HepG2 (cell line): ENCODE data around the gene GUCA1A. TPM values are rescaled to one million over a fixed set of nuclear protein-coding genes. Genes with fewer than 3 reads are reported as not detected.

Source experiments
- FLYWCH1 ChIP-seq: sonication (generic); formaldehyde crosslinking; IDR thresholded peaks from 2 replicates; pipeline ENCODE4 v1.8.1; 2023; ENCODE audit warnings: mild to moderate bottlenecking, missing genetic modification reagents
- HMGA1 ChIP-seq: sonication (generic); formaldehyde crosslinking; conservative IDR thresholded peaks from 2 replicates; pipeline ENCODE4 v1.4.0; 2020; ENCODE audit warnings: missing genetic modification reagents
- MTA1 ChIP-seq: sonication (generic); formaldehyde crosslinking; IDR thresholded peaks from 2 replicates; pipeline ENCODE4 v1.4.0; 2020; ENCODE audit warnings: missing genetic modification reagents, mild to moderate bottlenecking, borderline replicate concordance
- NFE2 ChIP-seq: sonication (generic); formaldehyde crosslinking; IDR thresholded peaks from 2 replicates; pipeline ENCODE4 v1.4.0; 2020; ENCODE audit warnings: missing genetic modification reagents
- NR1H2 ChIP-seq: sonication (generic); formaldehyde crosslinking; IDR thresholded peaks from 2 replicates; pipeline ENCODE4 v1.8.1; 2022; ENCODE audit warnings: low read depth, missing genetic modification reagents, borderline replicate concordance
- REXO4 ChIP-seq: sonication (generic); formaldehyde crosslinking; IDR thresholded peaks from 2 replicates; pipeline ENCODE4 v1.8.0; 2022; ENCODE audit warnings: missing genetic modification reagents, mild to moderate bottlenecking, borderline replicate concordance
- U2AF1 ChIP-seq: fragments of 200-400 bp; formaldehyde crosslinking; optimal IDR thresholded peaks from 2 replicates; pipeline ENCODE3; 2017; ENCODE audit warnings: mild to moderate bottlenecking, low read depth, low read length
- ZFAT ChIP-seq: sonication (generic); formaldehyde crosslinking; conservative IDR thresholded peaks from 2 replicates; pipeline ENCODE4 v1.8.1; 2023; ENCODE audit warnings: missing genetic modification reagents, inconsistent platforms
- ZFP36 ChIP-seq: fragments of 150-350 bp; IDR thresholded peaks from 2 replicates; pipeline ENCODE4 v1.6.1; 2018; ENCODE audit warnings: borderline replicate concordance, low read length, low read depth; ENCODE audit not compliant: partially characterized antibody
- ZNF350 ChIP-seq: sonication (generic); formaldehyde crosslinking; IDR thresholded peaks from 2 replicates; pipeline ENCODE4 v1.4.0; 2020; ENCODE audit warnings: mild to moderate bottlenecking, low read depth, missing genetic modification reagents, borderline replicate concordance
- ZNF567 ChIP-seq: sonication (generic); formaldehyde crosslinking; IDR thresholded peaks from 2 replicates; pipeline ENCODE4 v1.8.1; 2023; ENCODE audit warnings: mild to moderate bottlenecking, missing genetic modification reagents, borderline replicate concordance
- ZNF749 ChIP-seq: sonication (generic); formaldehyde crosslinking; IDR thresholded peaks from 2 replicates; pipeline ENCODE4 v1.8.0; 2022; ENCODE audit warnings: mild to moderate bottlenecking, missing genetic modification reagents, moderate library complexity, borderline replicate concordance
- ZNF776 ChIP-seq: sonication (generic); formaldehyde crosslinking; IDR thresholded peaks from 2 replicates; pipeline ENCODE4 v1.4.0; 2020; ENCODE audit warnings: mild to moderate bottlenecking, missing genetic modification reagents
- polyA plus RNA-seq, 8 experiments: library from polyadenylated mRNA; depleted of rRNA in 3 of 8; stranded (reverse) in 7 of 8; unstranded in 1 of 8; fragments of >200 nt; fragmentation: Illumina TruSeq in 4 of 8; extraction: Trizol in 4 of 8; gene quantifications; 2 replicates each; pipeline versions ENCODE4 v1.2.1 to v1.2.3, GENCODE V29; 2011 to 2016; ENCODE audit warnings: low read depth in 4 of 8, missing spikeins in 1 of 8, mixed read lengths in 1 of 8; ENCODE audit not compliant: insufficient read depth in 1 of 8
- total RNA-seq, 5 experiments: library from RNA; depleted of rRNA; stranded (reverse); fragments of >200 nt; fragmentation: Illumina TruSeq; extraction: Trizol; gene quantifications; 2 replicates each; pipeline ENCODE4 v1.2.3, GENCODE V29; 2016; ENCODE audit warnings: low read depth in 1 of 5
- TF ChIP-seq, protein P1 (sequence below): sonication (generic); formaldehyde crosslinking; conservative IDR thresholded peaks from 2 replicates; pipeline ENCODE4 v1.8.0; 2022; ENCODE audit warnings: low read depth, missing genetic modification reagents
- TF ChIP-seq, protein P2 (sequence below): IDR thresholded peaks from 2 replicates; pipeline ENCODE4 v1.6.1; 2016; ENCODE audit warnings: missing compliant biosample characterization, missing genetic modification reagents, borderline replicate concordance
- TF ChIP-seq, protein P3 (sequence below): IDR thresholded peaks from 2 replicates; pipeline ENCODE4 v1.6.1; 2016; ENCODE audit warnings: low read depth, missing genetic modification reagents, missing compliant biosample characterization
- TF ChIP-seq, protein P4 (sequence below): sonication (generic); formaldehyde crosslinking; IDR thresholded peaks from 2 replicates; pipeline ENCODE4 v1.5.0; 2020; ENCODE audit warnings: mild to moderate bottlenecking, missing genetic modification reagents

Gene GUCA1A
- total and polyA plus RNA-seq, 2 of the 13 experiments (the other 11 are each of a cell fraction or from before 2014, with no cell fraction given): not detected

DNA sequence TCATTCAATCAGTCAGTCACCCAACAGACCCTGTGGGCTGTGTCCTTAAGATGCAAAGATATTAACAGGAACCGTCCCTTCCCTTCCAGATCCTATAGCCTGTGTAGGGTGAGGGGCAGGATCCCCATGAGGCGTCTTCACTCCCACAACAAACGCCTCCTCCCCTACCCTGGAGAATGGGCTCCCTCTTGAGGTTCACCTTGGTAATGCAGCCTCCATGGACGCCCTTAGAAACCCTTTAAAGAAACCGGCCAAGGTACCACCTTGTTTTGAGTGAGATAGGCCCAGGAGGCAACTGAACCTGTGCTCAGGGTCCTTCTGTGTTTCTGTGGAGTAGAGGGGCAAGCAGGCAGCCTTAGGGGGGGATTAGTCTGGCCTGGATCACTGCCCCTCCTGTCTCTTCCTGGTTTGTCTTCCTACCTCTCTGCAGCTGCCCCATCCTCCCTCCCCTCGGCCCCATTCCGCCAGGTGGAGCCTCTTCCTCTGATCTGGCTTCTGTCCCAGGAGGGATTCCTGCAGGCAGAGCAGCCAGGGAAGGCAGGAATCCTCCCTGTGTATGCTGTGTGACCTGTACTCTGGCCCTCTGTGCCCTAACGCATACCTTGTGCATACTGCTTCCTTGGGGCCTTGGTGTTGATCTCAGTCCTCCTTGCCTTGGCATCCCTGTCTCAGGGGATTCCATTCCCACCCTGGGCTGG, 6.6 kb upstream of the GUCA1A start (continued):
- TF ChIP-seq, protein P1, sequence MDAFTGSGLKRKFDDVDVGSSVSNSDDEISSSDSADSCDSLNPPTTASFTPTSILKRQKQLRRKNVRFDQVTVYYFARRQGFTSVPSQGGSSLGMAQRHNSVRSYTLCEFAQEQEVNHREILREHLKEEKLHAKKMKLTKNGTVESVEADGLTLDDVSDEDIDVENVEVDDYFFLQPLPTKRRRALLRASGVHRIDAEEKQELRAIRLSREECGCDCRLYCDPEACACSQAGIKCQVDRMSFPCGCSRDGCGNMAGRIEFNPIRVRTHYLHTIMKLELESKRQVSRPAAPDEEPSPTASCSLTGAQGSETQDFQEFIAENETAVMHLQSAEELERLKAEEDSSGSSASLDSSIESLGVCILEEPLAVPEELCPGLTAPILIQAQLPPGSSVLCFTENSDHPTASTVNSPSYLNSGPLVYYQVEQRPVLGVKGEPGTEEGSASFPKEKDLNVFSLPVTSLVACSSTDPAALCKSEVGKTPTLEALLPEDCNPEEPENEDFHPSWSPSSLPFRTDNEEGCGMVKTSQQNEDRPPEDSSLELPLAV (CRISPR knock-in tag): no peak
- peak; percentile 23 for TF ChIP-seq ZFP36
- no peak for TF ChIP-seq MTA1 (CRISPR knock-in tag)
- TF ChIP-seq, protein P2, sequence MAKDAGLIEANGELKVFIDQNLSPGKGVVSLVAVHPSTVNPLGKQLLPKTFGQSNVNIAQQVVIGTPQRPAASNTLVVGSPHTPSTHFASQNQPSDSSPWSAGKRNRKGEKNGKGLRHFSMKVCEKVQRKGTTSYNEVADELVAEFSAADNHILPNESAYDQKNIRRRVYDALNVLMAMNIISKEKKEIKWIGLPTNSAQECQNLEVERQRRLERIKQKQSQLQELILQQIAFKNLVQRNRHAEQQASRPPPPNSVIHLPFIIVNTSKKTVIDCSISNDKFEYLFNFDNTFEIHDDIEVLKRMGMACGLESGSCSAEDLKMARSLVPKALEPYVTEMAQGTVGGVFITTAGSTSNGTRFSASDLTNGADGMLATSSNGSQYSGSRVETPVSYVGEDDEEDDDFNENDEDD (CRISPR knock-in tag): no peak
- TF ChIP-seq NFE2 (CRISPR knock-in tag): no peak
- no peak for TF ChIP-seq NR1H2
- no peak for TF ChIP-seq ZFAT (CRISPR knock-in tag)
- TF ChIP-seq U2AF1: no peak
- TF ChIP-seq ZNF776 (CRISPR knock-in tag): 0 out of 2 replicates have a peak, but pooled peaks have one; percentile 29
- no peak for TF ChIP-seq REXO4 (CRISPR knock-in tag)
- TF ChIP-seq ZNF749 (CRISPR knock-in tag): no peak
- no peak for TF ChIP-seq ZNF567 (CRISPR knock-in tag)
- TF ChIP-seq, protein P3, sequence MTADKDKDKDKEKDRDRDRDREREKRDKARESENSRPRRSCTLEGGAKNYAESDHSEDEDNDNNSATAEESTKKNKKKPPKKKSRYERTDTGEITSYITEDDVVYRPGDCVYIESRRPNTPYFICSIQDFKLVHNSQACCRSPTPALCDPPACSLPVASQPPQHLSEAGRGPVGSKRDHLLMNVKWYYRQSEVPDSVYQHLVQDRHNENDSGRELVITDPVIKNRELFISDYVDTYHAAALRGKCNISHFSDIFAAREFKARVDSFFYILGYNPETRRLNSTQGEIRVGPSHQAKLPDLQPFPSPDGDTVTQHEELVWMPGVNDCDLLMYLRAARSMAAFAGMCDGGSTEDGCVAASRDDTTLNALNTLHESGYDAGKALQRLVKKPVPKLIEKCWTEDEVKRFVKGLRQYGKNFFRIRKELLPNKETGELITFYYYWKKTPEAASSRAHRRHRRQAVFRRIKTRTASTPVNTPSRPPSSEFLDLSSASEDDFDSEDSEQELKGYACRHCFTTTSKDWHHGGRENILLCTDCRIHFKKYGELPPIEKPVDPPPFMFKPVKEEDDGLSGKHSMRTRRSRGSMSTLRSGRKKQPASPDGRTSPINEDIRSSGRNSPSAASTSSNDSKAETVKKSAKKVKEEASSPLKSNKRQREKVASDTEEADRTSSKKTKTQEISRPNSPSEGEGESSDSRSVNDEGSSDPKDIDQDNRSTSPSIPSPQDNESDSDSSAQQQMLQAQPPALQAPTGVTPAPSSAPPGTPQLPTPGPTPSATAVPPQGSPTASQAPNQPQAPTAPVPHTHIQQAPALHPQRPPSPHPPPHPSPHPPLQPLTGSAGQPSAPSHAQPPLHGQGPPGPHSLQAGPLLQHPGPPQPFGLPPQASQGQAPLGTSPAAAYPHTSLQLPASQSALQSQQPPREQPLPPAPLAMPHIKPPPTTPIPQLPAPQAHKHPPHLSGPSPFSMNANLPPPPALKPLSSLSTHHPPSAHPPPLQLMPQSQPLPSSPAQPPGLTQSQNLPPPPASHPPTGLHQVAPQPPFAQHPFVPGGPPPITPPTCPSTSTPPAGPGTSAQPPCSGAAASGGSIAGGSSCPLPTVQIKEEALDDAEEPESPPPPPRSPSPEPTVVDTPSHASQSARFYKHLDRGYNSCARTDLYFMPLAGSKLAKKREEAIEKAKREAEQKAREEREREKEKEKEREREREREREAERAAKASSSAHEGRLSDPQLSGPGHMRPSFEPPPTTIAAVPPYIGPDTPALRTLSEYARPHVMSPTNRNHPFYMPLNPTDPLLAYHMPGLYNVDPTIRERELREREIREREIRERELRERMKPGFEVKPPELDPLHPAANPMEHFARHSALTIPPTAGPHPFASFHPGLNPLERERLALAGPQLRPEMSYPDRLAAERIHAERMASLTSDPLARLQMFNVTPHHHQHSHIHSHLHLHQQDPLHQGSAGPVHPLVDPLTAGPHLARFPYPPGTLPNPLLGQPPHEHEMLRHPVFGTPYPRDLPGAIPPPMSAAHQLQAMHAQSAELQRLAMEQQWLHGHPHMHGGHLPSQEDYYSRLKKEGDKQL (CRISPR knock-in tag): no peak
- no peak for TF ChIP-seq FLYWCH1 (CRISPR knock-in tag)
- no peak; the same call in 1 of the 2 replicates for TF ChIP-seq ZNF350 (CRISPR knock-in tag)
- TF ChIP-seq HMGA1 (CRISPR knock-in tag): no peak
- TF ChIP-seq, protein P4, sequence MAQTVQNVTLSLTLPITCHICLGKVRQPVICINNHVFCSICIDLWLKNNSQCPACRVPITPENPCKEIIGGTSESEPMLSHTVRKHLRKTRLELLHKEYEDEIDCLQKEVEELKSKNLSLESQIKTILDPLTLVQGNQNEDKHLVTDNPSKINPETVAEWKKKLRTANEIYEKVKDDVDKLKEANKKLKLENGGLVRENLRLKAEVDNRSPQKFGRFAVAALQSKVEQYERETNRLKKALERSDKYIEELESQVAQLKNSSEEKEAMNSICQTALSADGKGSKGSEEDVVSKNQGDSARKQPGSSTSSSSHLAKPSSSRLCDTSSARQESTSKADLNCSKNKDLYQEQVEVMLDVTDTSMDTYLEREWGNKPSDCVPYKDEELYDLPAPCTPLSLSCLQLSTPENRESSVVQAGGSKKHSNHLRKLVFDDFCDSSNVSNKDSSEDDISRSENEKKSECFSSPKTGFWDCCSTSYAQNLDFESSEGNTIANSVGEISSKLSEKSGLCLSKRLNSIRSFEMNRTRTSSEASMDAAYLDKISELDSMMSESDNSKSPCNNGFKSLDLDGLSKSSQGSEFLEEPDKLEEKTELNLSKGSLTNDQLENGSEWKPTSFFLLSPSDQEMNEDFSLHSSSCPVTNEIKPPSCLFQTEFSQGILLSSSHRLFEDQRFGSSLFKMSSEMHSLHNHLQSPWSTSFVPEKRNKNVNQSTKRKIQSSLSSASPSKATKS (CRISPR knock-in tag): no peak
